ENCODE data around the gene PROM1.

PROM1 gene

GRCh38 chr4:16026160-16026761, 57.6 kb downstream of the PROM1 start:
- peak; percentile 52 for DNase-seq

GRCh38 chr4:16025268-16025667, 58.6 kb downstream of the PROM1 start:
- no peak for DNase-seq

GRCh38 chr4:16023776-16024408, 59.9 kb downstream of the PROM1 start:
- peak; percentile 75 for DNase-seq

GRCh38 chr4:16021804-16022560, 61.8 kb downstream of the PROM1 start:
- DNase-seq = no peak

GRCh38 chr4:16019649-16020048, 64.2 kb downstream of the PROM1 start:
- peak; percentile 51 for DNase-seq

GRCh38 chr4:16018841-16019240, 65.0 kb downstream of the PROM1 start:
- DNase-seq = no peak

GRCh38 chr4:16018061-16018676, 65.7 kb downstream of the PROM1 start:
- DNase-seq = no peak

GRCh38 chr4:16016536-16016935, 67.3 kb downstream of the PROM1 start:
- no peak for DNase-seq

- no peak for DNase-seq
Measured at GRCh38 chr4:16011173-16011572, 72.7 kb downstream of the PROM1 start.

- DNase-seq = no peak
Measured at GRCh38 chr4:16009153-16009552, 74.7 kb downstream of the PROM1 start.

- DNase-seq = no peak
Measured at GRCh38 chr4:16007471-16008095, 76.2 kb downstream of the PROM1 start.

GRCh38 chr4:16006771-16007446, 76.9 kb downstream of the PROM1 start:
- no peak for DNase-seq

GRCh38 chr4:16005676-16006075, 78.1 kb downstream of the PROM1 start:
- DNase-seq = no peak

- DNase-seq = peak; percentile 71
Measured at GRCh38 chr4:16001484-16001858, 82.4 kb downstream of the PROM1 start.

- no peak for DNase-seq
Measured at GRCh38 chr4:16000708-16001483, 82.9 kb downstream of the PROM1 start.

- no peak for DNase-seq
Measured at GRCh38 chr4:15996773-15997172, 87.0 kb downstream of the PROM1 start.

GRCh38 chr4:15995826-15996225, 88.0 kb downstream of the PROM1 start:
- no peak for DNase-seq

- peak; percentile 8 for DNase-seq
Measured at GRCh38 chr4:15992167-15992485, 91.7 kb downstream of the PROM1 start.

GRCh38 chr4:15990570-15991285, 93.1 kb downstream of the PROM1 start:
- no peak for DNase-seq

GRCh38 chr4:15989424-15989823, 94.4 kb downstream of the PROM1 start:
- DNase-seq = no peak

- DNase-seq = no peak
Measured at GRCh38 chr4:15988222-15988621, 95.6 kb downstream of the PROM1 start.

All from fibroblast of skin of abdomen (primary cell).